Skin epidermis (tissue), 12 donors: ENCODE data around the gene IL1RAPL1.

ENCODE experiments used
- H3K27ac ChIP-seq, 21 experiments: fragments of 200-600 bp; sonication (generic) in 11 of 21; one replicate each; pipeline ENCODE4 v1.5.0; 2020; ENCODE audit warnings: mild to moderate bottlenecking in 3 of 21, inconsistent platforms in 2 of 21, moderate library complexity in 2 of 21
- H3K4me3 ChIP-seq, 7 experiments: fragments of 200-600 bp; sonication (generic) in 2 of 7; one replicate each; pipeline ENCODE4 v1.5.0; 2020; ENCODE audit warnings: inconsistent platforms in 2 of 7, mild to moderate bottlenecking in 2 of 7, moderate library complexity in 1 of 7

IL1RAPL1 gene

GRCh38 chrX:28586981-28587551, at the start of gene IL1RAPL1:
Gene IL1RAPL1 (plus strand): TSS chrX:28587446.
- Histone ChIP-seq H3K4me3 (peak within 1 kb of the TSS in 1 of 7 experiments; percentile 15), H3K27ac (no peak within 1 kb of the TSS)

GRCh38 chrX:28542791-28543190, 44.5 kb upstream of the IL1RAPL1 start:
- H3K4me3 ChIP-seq = no peak overlapping the region
- no peak overlapping the region for H3K27ac ChIP-seq

- Histone ChIP-seq H3K4me3 (no peak overlapping the region), H3K27ac (no peak overlapping the region)
Observed at GRCh38 chrX:28549838-28550237, 37.4 kb upstream of the IL1RAPL1 start.

- Histone ChIP-seq H3K4me3 (no peak overlapping the region), H3K27ac (no peak overlapping the region)
Observed at GRCh38 chrX:28550331-28550872, 36.8 kb upstream of the IL1RAPL1 start.

GRCh38 chrX:28552322-28552721, 34.9 kb upstream of the IL1RAPL1 start:
- H3K4me3 ChIP-seq = no peak overlapping the region
- no peak overlapping the region for H3K27ac ChIP-seq

- Histone ChIP-seq H3K27ac (no peak overlapping the region), H3K4me3 (no peak overlapping the region)
Observed at GRCh38 chrX:28552882-28553829, 34.1 kb upstream of the IL1RAPL1 start.

- Histone ChIP-seq H3K4me3 (no peak overlapping the region), H3K27ac (no peak overlapping the region)
Observed at GRCh38 chrX:28576117-28576516, 11.1 kb upstream of the IL1RAPL1 start.

- Histone ChIP-seq H3K4me3 (no peak overlapping the region), H3K27ac (no peak overlapping the region)
Observed at GRCh38 chrX:28581522-28581921, 5.7 kb upstream of the IL1RAPL1 start.

- Histone ChIP-seq H3K4me3 (no peak overlapping the region), H3K27ac (no peak overlapping the region)
Observed at GRCh38 chrX:28582511-28582910, 4.7 kb upstream of the IL1RAPL1 start.

GRCh38 chrX:28584025-28584424, 3.2 kb upstream of the IL1RAPL1 start:
- Histone ChIP-seq H3K4me3 (no peak overlapping the region), H3K27ac (no peak overlapping the region)

GRCh38 chrX:28585767-28586166, 1.5 kb upstream of the IL1RAPL1 start:
- H3K4me3 ChIP-seq = no peak overlapping the region
- H3K27ac ChIP-seq = no peak overlapping the region

GRCh38 chrX:28586286-28586685, 960 bp upstream of the IL1RAPL1 start:
- Histone ChIP-seq H3K4me3 (no peak overlapping the region), H3K27ac (no peak overlapping the region)

- no peak overlapping the region for H3K4me3 ChIP-seq
- H3K27ac ChIP-seq = no peak overlapping the region
Observed at GRCh38 chrX:28589046-28589445, 1.8 kb downstream of the IL1RAPL1 start.

- H3K27ac ChIP-seq = no peak overlapping the region
- H3K4me3 ChIP-seq = no peak overlapping the region
Observed at GRCh38 chrX:28590396-28590795, 3.1 kb downstream of the IL1RAPL1 start.

- Histone ChIP-seq H3K27ac (no peak overlapping the region), H3K4me3 (no peak overlapping the region)
Observed at GRCh38 chrX:28591542-28591941, 4.3 kb downstream of the IL1RAPL1 start.

GRCh38 chrX:28595346-28595745, 8.1 kb downstream of the IL1RAPL1 start:
- no peak overlapping the region for H3K4me3 ChIP-seq
- no peak overlapping the region for H3K27ac ChIP-seq

GRCh38 chrX:28599957-28600356, 12.7 kb downstream of the IL1RAPL1 start:
- Histone ChIP-seq H3K4me3 (no peak overlapping the region), H3K27ac (no peak overlapping the region)

- no peak overlapping the region for H3K27ac ChIP-seq
Observed at GRCh38 chrX:28609003-28609402, 21.8 kb downstream of the IL1RAPL1 start.

GRCh38 chrX:28609917-28610613, 22.8 kb downstream of the IL1RAPL1 start:
- Histone ChIP-seq H3K4me3 (no peak overlapping the region), H3K27ac (no peak overlapping the region)

More at GRCh38 chrX:28609003-28609402, 21.8 kb downstream of the IL1RAPL1 start:
- no peak overlapping the region for H3K4me3 ChIP-seq

GRCh38 chrX:28610746-28611145, 23.5 kb downstream of the IL1RAPL1 start:
- H3K4me3 ChIP-seq = no peak overlapping the region
- no peak overlapping the region for H3K27ac ChIP-seq
